GM12878 (cell line): ENCODE measurements around the gene ZNF426. TPM values are rescaled to one million over a fixed set of nuclear protein-coding genes. Genes with fewer than 3 reads are reported as not detected.
A peak's percentile ranks its signal among the peaks of the same experiment; 100 is the strongest.

Experiments
- ATF7 ChIP-seq: fragments of 450-650 bp; IDR thresholded peaks from 2 replicates; pipeline ENCODE4 v1.6.1; 2016; ENCODE audit warnings: low read depth, mild to moderate bottlenecking
- BHLHE40 ChIP-seq, 2 experiments: fragments of 450-650 bp in 1 of 2; IDR thresholded peaks; 2 replicates each; pipeline ENCODE4 v1.6.1; 2011 to 2017; ENCODE audit warnings: low read depth in 2 of 2, borderline replicate concordance in 1 of 2, improper control_type of control experiment in 1 of 2, low read length in 1 of 2, mild to moderate bottlenecking in 1 of 2
- CREB1 ChIP-seq: IDR thresholded peaks from 2 replicates; pipeline ENCODE4 v1.6.1; 2012; ENCODE audit warnings: low read depth, mild to moderate bottlenecking, inconsistent platforms
- CREM ChIP-seq: IDR thresholded peaks from 2 replicates; pipeline ENCODE4 v1.6.1; 2014; ENCODE audit warnings: antibody characterized with exemption, low read depth
- FOXK2 ChIP-seq: fragments of 450-650 bp; IDR thresholded peaks from 2 replicates; pipeline ENCODE4 v1.6.1; 2017; ENCODE audit warnings: mild to moderate bottlenecking, moderate library complexity
- HCFC1 ChIP-seq: fragments of 150-350 bp; IDR thresholded peaks from 2 replicates; pipeline ENCODE4 v1.6.1; 2014; ENCODE audit warnings: low read length
- NBN ChIP-seq: fragments of 450-650 bp; IDR thresholded peaks from 2 replicates; pipeline ENCODE4 v1.6.1; 2016
- PML ChIP-seq: IDR thresholded peaks from 2 replicates; pipeline ENCODE4 v1.6.1; 2012; ENCODE audit warnings: low read length, inconsistent platforms
- POLR2AphosphoS5 ChIP-seq: IDR thresholded peaks from 2 replicates; pipeline ENCODE4 v1.6.1; 2011; ENCODE audit warnings: mild to moderate bottlenecking, low read length, inconsistent platforms
- POU2F2 ChIP-seq: IDR thresholded peaks from 3 replicates; pipeline ENCODE4 v1.6.1; 2011; ENCODE audit warnings: low read depth, mild to moderate bottlenecking, low read length, borderline replicate concordance
- RELA ChIP-seq: fragments of 450-650 bp; IDR thresholded peaks from 2 replicates; pipeline ENCODE4 v1.8.0; 2014; ENCODE audit warnings: borderline replicate concordance; ENCODE audit not compliant: partially characterized antibody
- SREBF1 ChIP-seq: IDR thresholded peaks from 2 replicates; pipeline ENCODE4 v1.6.1; 2012; ENCODE audit warnings: mild to moderate bottlenecking, low read length
- TAF1 ChIP-seq: IDR thresholded peaks from 2 replicates; pipeline ENCODE4 v1.6.1; 2011; ENCODE audit warnings: mild to moderate bottlenecking, low read depth, low read length, borderline replicate concordance
- TARDBP ChIP-seq: IDR thresholded peaks from 2 replicates; pipeline ENCODE4 v1.6.1; 2016; ENCODE audit warnings: borderline replicate concordance
- TCF3 ChIP-seq: IDR thresholded peaks from 2 replicates; pipeline ENCODE4 v1.6.1; 2012; ENCODE audit warnings: low read depth, mild to moderate bottlenecking, low read length, borderline replicate concordance; ENCODE audit not compliant: insufficient read depth
- WRNIP1 ChIP-seq: IDR thresholded peaks from 2 replicates; pipeline ENCODE4 v1.6.1; 2011; ENCODE audit warnings: low read depth, low read length, improper control_type of control experiment, borderline replicate concordance
- ZNF622 ChIP-seq: fragments of 450-650 bp; IDR thresholded peaks from 2 replicates; pipeline ENCODE4 v1.6.1; 2017; ENCODE audit warnings: mild to moderate bottlenecking, inconsistent platforms
- polyA plus RNA-seq, 11 experiments: library from polyadenylated mRNA; depleted of rRNA in 4 of 11; unstranded in 6 of 11; stranded (reverse) in 5 of 11; fragments of >200 nt; fragmentation: Nextera tagmentation in 4 of 11; fragmentation: Illumina TruSeq in 1 of 11; extraction: Ambion mirVana in 4 of 11; extraction: Trizol in 1 of 11; gene quantifications; 1 replicate in 1 of 11; 2 replicates in 10 of 11; pipeline versions ENCODE4 v1.2.1 to v1.2.3, GENCODE V29; 2011 to 2016; ENCODE audit warnings: inconsistent platforms in 2 of 11, missing spikeins in 2 of 11, low read depth in 1 of 11
- total RNA-seq, 4 experiments: library from RNA; depleted of rRNA in 3 of 4; stranded (reverse); fragments of >200 nt in 3 of 4; fragmentation: Illumina TruSeq in 1 of 4; extraction: Trizol in 1 of 4; gene quantifications; 2 replicates each; pipeline versions ENCODE4 v1.2.1 to v1.2.3, GENCODE V29; 2013 to 2021
- TF ChIP-seq, protein P1 (sequence below): IDR thresholded peaks from 2 replicates; pipeline ENCODE4 v1.6.1; 2011; ENCODE audit warnings: borderline replicate concordance, low read depth, mild to moderate bottlenecking, moderate library complexity, mixed read lengths, low read length; ENCODE audit not compliant: insufficient read depth; ENCODE audit errors: extremely low read length
- TF ChIP-seq, protein P2 (sequence below): fragments of 450-650 bp; IDR thresholded peaks from 2 replicates; pipeline ENCODE4 v1.6.1; 2017; ENCODE audit warnings: low read depth, mild to moderate bottlenecking, moderate library complexity
- TF ChIP-seq, protein P3 (sequence below): IDR thresholded peaks from 2 replicates; pipeline ENCODE4 v1.6.1; 2012; ENCODE audit warnings: low read depth, low read length, improper control_type of control experiment
- TF ChIP-seq, protein P4 (sequence below): IDR thresholded peaks from 2 replicates; pipeline ENCODE4 v1.6.1; 2011; ENCODE audit warnings: mild to moderate bottlenecking, low read depth, low read length, moderate library complexity; ENCODE audit not compliant: insufficient replicate concordance
- TF ChIP-seq, protein P5 (sequence below): fragments of 450-650 bp; IDR thresholded peaks from 2 replicates; pipeline ENCODE4 v1.6.1; 2018; ENCODE audit warnings: borderline replicate concordance, mild to moderate bottlenecking; ENCODE audit not compliant: partially characterized antibody

ZNF426 gene
- total and polyA plus RNA-seq, 10 of the 15 experiments (the other 5 are each of a cell fraction or from before 2014, with no cell fraction given): 3.0 to 11.3 (median 6.8) TPM

DNA sequence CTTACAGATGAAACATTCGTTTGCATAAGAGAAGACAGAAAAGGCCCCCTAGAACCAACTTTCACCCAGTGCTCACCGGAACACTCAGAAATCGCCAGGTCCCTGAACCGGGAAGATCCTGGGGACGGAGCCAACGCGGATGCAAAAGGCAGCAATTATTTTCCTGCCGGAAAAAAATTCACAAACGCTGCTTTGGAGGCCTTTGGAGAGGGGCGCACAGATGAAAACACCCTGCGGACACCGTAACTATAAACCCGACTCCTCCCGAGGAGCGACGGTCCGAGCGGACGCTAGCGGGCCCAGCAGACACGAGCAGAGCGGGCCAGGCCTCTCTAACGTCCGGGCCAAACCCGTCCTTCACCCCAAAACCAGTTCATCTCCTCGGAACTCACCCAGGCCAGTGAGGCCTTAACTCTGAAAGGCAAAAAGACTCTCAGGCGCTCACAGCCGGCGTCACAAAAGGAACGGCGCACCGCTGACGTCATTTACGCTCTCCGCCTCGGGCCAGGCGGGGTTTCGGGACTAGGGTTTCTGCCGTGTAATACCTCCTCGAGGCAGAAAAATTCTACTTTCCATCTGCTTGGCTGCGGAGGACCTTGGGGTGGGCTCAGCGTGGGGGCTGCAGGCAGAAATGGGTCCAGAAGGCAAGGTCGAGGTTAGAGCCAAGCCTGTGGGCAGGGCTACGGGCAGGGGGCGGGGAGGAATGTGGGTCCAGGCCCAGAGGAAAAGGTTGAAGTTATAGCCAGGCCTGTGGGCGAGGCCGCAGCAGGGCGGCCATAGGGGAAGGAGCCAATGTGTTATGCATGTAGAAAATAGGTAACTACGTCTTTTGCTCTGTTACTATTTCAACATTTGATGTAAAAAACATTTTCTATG is at the start of gene ZNF426 (continued):
- TF ChIP-seq, protein P1, sequence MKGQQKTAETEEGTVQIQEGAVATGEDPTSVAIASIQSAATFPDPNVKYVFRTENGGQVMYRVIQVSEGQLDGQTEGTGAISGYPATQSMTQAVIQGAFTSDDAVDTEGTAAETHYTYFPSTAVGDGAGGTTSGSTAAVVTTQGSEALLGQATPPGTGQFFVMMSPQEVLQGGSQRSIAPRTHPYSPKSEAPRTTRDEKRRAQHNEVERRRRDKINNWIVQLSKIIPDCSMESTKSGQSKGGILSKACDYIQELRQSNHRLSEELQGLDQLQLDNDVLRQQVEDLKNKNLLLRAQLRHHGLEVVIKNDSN: no peak
- TF ChIP-seq CREM: peak; percentile 100
- peak; percentile 69; the same call in 1 of the 2 replicates for TF ChIP-seq TAF1
- TF ChIP-seq POU2F2: 0 out of 3 replicates have a peak, but pooled peaks have one; percentile 10
- peak; percentile 23 for TF ChIP-seq RELA
- TF ChIP-seq SREBF1: no peak
- TF ChIP-seq ZNF622: no peak
- TF ChIP-seq NBN: peak; percentile 88
- TF ChIP-seq, protein P2, sequence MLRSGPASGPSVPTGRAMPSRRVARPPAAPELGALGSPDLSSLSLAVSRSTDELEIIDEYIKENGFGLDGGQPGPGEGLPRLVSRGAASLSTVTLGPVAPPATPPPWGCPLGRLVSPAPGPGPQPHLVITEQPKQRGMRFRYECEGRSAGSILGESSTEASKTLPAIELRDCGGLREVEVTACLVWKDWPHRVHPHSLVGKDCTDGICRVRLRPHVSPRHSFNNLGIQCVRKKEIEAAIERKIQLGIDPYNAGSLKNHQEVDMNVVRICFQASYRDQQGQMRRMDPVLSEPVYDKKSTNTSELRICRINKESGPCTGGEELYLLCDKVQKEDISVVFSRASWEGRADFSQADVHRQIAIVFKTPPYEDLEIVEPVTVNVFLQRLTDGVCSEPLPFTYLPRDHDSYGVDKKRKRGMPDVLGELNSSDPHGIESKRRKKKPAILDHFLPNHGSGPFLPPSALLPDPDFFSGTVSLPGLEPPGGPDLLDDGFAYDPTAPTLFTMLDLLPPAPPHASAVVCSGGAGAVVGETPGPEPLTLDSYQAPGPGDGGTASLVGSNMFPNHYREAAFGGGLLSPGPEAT: peak; percentile 52; the same call in 1 of the 2 replicates
- TF ChIP-seq, protein P3, sequence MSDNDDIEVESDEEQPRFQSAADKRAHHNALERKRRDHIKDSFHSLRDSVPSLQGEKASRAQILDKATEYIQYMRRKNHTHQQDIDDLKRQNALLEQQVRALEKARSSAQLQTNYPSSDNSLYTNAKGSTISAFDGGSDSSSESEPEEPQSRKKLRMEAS: peak; percentile 70; the same call in 1 of the 2 replicates
- TF ChIP-seq, protein P4, sequence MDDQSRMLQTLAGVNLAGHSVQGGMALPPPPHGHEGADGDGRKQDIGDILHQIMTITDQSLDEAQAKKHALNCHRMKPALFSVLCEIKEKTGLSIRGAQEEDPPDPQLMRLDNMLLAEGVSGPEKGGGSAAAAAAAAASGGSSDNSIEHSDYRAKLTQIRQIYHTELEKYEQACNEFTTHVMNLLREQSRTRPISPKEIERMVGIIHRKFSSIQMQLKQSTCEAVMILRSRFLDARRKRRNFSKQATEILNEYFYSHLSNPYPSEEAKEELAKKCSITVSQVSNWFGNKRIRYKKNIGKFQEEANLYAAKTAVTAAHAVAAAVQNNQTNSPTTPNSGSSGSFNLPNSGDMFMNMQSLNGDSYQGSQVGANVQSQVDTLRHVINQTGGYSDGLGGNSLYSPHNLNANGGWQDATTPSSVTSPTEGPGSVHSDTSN: no peak
- TF ChIP-seq TARDBP: peak; percentile 82
- TF ChIP-seq CREB1: peak; percentile 100
- peak; percentile 67 for TF ChIP-seq POLR2AphosphoS5
- TF ChIP-seq, protein P5, sequence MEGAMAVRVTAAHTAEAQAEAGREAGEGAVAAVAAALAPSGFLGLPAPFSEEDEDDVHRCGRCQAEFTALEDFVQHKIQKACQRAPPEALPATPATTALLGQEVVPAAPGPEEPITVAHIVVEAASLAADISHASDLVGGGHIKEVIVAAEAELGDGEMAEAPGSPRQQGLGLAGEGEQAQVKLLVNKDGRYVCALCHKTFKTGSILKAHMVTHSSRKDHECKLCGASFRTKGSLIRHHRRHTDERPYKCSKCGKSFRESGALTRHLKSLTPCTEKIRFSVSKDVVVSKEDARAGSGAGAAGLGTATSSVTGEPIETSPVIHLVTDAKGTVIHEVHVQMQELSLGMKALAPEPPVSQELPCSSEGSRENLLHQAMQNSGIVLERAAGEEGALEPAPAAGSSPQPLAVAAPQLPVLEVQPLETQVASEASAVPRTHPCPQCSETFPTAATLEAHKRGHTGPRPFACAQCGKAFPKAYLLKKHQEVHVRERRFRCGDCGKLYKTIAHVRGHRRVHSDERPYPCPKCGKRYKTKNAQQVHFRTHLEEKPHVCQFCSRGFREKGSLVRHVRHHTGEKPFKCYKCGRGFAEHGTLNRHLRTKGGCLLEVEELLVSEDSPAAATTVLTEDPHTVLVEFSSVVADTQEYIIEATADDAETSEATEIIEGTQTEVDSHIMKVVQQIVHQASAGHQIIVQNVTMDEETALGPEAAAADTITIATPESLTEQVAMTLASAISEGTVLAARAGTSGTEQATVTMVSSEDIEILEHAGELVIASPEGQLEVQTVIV: no peak
- peak; percentile 96 for TF ChIP-seq ATF7
- TF ChIP-seq HCFC1: peak; percentile 64
- TF ChIP-seq TCF3: peak; percentile 14; the same call in 1 of the 2 replicates
- no peak for TF ChIP-seq BHLHE40 (IDR thresholded peaks at IDR 0.05; ENCODE audit: borderline replicate concordance in 1 of 2, low read depth in 2 of 2, low read length in 1 of 2)
- no peak for TF ChIP-seq WRNIP1
- TF ChIP-seq PML: peak; percentile 68; the same call in 1 of the 2 replicates
- no peak for TF ChIP-seq FOXK2
- TF ChIP-seq, all 136 proteins: peak for 27
